ENCODE results near the gene SSBP2.

SSBP2 gene

GRCh38 chr5:81759632-81760005, 8.7 kb upstream of the SSBP2 start:
- Histone ChIP-seq H3K36me3 (no peaks in the 10 kb centered on the region), H3K4me3 (ENCODE audit: low read depth, low read length) (no peak overlapping the region), H3K4me1 (no peaks in the 10 kb centered on the region; the same call in 1 of the 2 replicates), H3K27me3 (no peaks in the 10 kb centered on the region), H3K9me3 (no peaks in the 10 kb centered on the region)
- DNase-seq: no peak
- TF ChIP-seq CTCF (IDR thresholded peaks at IDR 0.05; ENCODE audit: low read depth, low read length): no peak

GRCh38 chr5:81757404-81757803, 6.5 kb upstream of the SSBP2 start:
- Histone ChIP-seq H3K4me3 (ENCODE audit: low read depth, low read length) (no peak overlapping the region), H3K4me1 (no peaks in the 10 kb centered on the region; the same call in 1 of the 2 replicates), H3K9me3 (no peaks in the 10 kb centered on the region), H3K36me3 (no peaks in the 10 kb centered on the region), H3K27me3 (no peaks in the 10 kb centered on the region)
- no peak for TF ChIP-seq CTCF (IDR thresholded peaks at IDR 0.05; ENCODE audit: low read depth, low read length)
- DNase-seq: no peak

- Histone ChIP-seq H3K9me3 (no peaks in the 10 kb centered on the region), H3K4me3 (ENCODE audit: low read depth, low read length) (no peak overlapping the region), H3K4me1 (peaks cover 6% of the 10 kb centered on the region), H3K27me3 (no peaks in the 10 kb centered on the region), H3K36me3 (no peaks in the 10 kb centered on the region)
- DNase-seq: no peak
- TF ChIP-seq CTCF (IDR thresholded peaks at IDR 0.05; ENCODE audit: low read depth, low read length): no peak
These were observed 5.1 kb upstream of the SSBP2 start for GRCh38 chr5:81756016-81756415.

GRCh38 chr5:81755320-81755719, 4.4 kb upstream of the SSBP2 start:
- DNase-seq: no peak
- H3K4me1 ChIP-seq: peaks cover 6% of the 10 kb centered on the region
- no peak for TF ChIP-seq CTCF (IDR thresholded peaks at IDR 0.05; ENCODE audit: low read depth, low read length)
- no peaks in the 10 kb centered on the region for H3K27me3 ChIP-seq
- no peaks in the 10 kb centered on the region for H3K9me3 ChIP-seq
- H3K4me3 ChIP-seq (ENCODE audit: low read depth, low read length): no peak overlapping the region
- H3K36me3 ChIP-seq: no peaks in the 10 kb centered on the region

- no peak for DNase-seq
- peaks cover 6% of the 10 kb centered on the region for H3K4me1 ChIP-seq
- H3K36me3 ChIP-seq: no peaks in the 10 kb centered on the region
- no peaks in the 10 kb centered on the region for H3K9me3 ChIP-seq
- no peaks in the 10 kb centered on the region for H3K27me3 ChIP-seq
- no peak for TF ChIP-seq CTCF (IDR thresholded peaks at IDR 0.05; ENCODE audit: low read depth, low read length)
- no peak overlapping the region for H3K4me3 ChIP-seq (ENCODE audit: low read depth, low read length)
These were observed 3.7 kb upstream of the SSBP2 start for GRCh38 chr5:81754621-81755020.

- no peak for TF ChIP-seq CTCF (IDR thresholded peaks at IDR 0.05; ENCODE audit: low read depth, low read length)
- Histone ChIP-seq H3K9me3 (no peaks in the 10 kb centered on the region), H3K4me1 (peaks cover 10% of the 10 kb centered on the region)
These were observed 2.5 kb upstream of the SSBP2 start for GRCh38 chr5:81753429-81753828.

More at GRCh38 chr5:81753429-81753828, 2.5 kb upstream of the SSBP2 start:
- no peak for DNase-seq
- no peaks in the 10 kb centered on the region for H3K27me3 ChIP-seq
- no peaks in the 10 kb centered on the region for H3K36me3 ChIP-seq
- no peak overlapping the region for H3K4me3 ChIP-seq (ENCODE audit: low read depth, low read length)

All from BE2C (cell line).